Measurements from ENCODE around the gene CCNYL1. TPM values are rescaled to one million over a fixed set of nuclear protein-coding genes. Genes with fewer than 3 reads are reported as not detected.
"Not testable (repeated sequence)": the region's sequence is repeated elsewhere in the genome, so short reads cannot be mapped to it uniquely, and the experiment has no call there.

Gene CCNYL1
- total and polyA plus RNA-seq, 12 donors: 3.6 to 16.1 (median 9.1) TPM

- no peak overlapping the region for H3K4me3 ChIP-seq
- no peak for ATAC-seq
- no peak overlapping the region for H3K27ac ChIP-seq
- TF ChIP-seq, protein P1, sequence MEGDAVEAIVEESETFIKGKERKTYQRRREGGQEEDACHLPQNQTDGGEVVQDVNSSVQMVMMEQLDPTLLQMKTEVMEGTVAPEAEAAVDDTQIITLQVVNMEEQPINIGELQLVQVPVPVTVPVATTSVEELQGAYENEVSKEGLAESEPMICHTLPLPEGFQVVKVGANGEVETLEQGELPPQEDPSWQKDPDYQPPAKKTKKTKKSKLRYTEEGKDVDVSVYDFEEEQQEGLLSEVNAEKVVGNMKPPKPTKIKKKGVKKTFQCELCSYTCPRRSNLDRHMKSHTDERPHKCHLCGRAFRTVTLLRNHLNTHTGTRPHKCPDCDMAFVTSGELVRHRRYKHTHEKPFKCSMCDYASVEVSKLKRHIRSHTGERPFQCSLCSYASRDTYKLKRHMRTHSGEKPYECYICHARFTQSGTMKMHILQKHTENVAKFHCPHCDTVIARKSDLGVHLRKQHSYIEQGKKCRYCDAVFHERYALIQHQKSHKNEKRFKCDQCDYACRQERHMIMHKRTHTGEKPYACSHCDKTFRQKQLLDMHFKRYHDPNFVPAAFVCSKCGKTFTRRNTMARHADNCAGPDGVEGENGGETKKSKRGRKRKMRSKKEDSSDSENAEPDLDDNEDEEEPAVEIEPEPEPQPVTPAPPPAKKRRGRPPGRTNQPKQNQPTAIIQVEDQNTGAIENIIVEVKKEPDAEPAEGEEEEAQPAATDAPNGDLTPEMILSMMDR (IDR thresholded peaks at IDR 0.05): no peak
- no peaks in the 10 kb centered on the region for H3K27me3 ChIP-seq
- WGBS, 2 donors: 90 to 93% methylated on average over 2 of the region's 2 CpGs
- H3K4me1 ChIP-seq: no peaks in the 10 kb centered on the region
- H3K36me3 ChIP-seq: peaks cover 0 to 86% (median 2%) of the 10 kb centered on the region in 9 donors
- no peak for DNase-seq
- H3K9me3 ChIP-seq: no peaks in the 10 kb centered on the region
- intact Hi-C loops (cut with DNase I): no loop called here
Measured at GRCh38 chr2:207750876-207751275, 39.4 kb downstream of the CCNYL1 start.

DNA sequence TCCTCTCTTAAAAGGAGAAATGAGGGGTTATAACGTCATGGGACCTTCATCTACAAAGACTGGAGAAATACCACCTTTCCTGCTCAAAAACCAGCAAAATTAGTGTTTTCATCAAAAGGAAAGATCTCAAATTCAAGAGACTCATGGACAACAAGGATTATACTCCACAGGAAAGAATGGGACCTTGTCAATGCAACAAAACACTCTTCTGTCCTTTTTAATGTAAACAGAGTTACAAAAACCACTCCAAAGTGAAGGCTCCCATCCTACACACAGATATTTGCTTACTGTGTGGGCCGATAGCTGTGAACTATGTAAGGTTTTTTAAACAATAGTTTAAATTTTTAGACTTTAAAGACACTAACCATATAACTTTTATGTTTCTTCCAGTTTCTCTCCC lies 42.2 kb downstream of the CCNYL1 start:
- intact Hi-C loops (cut with DNase I); ATAC-seq; H3K4me3 ChIP-seq; DNase-seq; H3K27me3 ChIP-seq; H3K27ac ChIP-seq; H3K4me1 ChIP-seq; H3K9me3 ChIP-seq: not testable (repeated sequence)
- H3K36me3 ChIP-seq: peaks cover 0 to 64% (median 2%) of the 10 kb centered on the region in 9 donors
- WGBS, 2 donors: 94 to 100% methylated on average over 2 of the region's 2 CpGs

GRCh38 chr2:207754498-207755383 lies 43.3 kb downstream of the CCNYL1 start:
- DNase-seq: no peak
- intact Hi-C loops (cut with DNase I): no loop called here
- Histone ChIP-seq H3K27ac (no peak overlapping the region), H3K36me3 (peaks cover 0 to 55% (median 2%) of the 10 kb centered on the region in 9 donors), H3K4me3 (no peak overlapping the region), H3K27me3 (no peaks in the 10 kb centered on the region), H3K9me3 (no peaks in the 10 kb centered on the region), H3K4me1 (no peaks in the 10 kb centered on the region)
- TF ChIP-seq, protein P1 (IDR thresholded peaks at IDR 0.05): no peak
- no peak for ATAC-seq
- WGBS, 2 donors: 97 to 99% methylated on average over 6 of the region's 6 CpGs

DNA sequence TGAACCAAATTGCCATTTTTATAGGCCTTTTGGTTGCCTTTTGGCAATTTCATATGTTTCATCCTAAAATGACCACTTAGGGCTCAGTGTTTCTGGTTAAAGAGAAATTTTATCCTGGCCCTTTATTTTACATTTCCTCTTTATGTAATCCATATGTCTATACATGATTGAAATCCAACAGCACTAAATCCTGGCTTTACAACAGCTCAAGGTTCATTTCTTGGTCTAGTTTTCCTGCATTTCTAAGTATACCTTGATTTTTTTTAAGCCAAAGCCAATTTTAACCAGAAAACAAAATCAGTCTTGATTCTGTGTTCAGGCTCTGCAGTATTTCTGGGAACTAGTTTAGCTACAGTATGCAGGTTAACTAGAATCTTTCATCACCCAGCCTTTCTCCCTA lies 46.6 kb downstream of the CCNYL1 start:
- Histone ChIP-seq H3K27ac (no peak overlapping the region), H3K4me1 (peaks cover 0 to under 1% (median 0%) of the 10 kb centered on the region in 9 donors), H3K36me3 (peaks cover 0 to 48% (median 0%) of the 10 kb centered on the region in 9 donors), H3K9me3 (no peaks in the 10 kb centered on the region), H3K4me3 (no peak overlapping the region), H3K27me3 (no peaks in the 10 kb centered on the region)
- DNase-seq: no peak
- ATAC-seq: no peak
- TF ChIP-seq, protein P1 (IDR thresholded peaks at IDR 0.05): no peak
- intact Hi-C loops (cut with DNase I): no loop called here

DNA sequence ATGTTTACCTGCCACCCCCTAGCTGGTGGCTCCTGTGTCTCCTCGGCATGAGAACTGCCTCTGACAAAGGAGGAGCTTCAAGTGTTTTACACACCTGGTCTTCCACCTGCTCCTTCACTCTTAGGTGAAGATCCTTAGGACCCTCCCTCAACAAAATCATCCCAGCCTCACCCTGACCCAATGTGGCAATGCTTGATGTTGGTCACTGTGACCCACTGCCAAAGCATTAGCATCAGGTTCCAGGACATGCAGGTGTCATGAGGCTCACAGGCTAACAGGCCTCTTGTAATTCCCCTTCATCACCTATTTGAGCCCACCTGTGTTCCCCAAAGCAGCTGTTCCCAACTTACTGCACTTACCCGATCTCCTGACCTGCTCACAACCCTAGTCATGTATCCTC lies 48.5 kb downstream of the CCNYL1 start:
- no peak for ATAC-seq
- TF ChIP-seq, protein P1 (IDR thresholded peaks at IDR 0.05): no peak
- no peak overlapping the region for H3K4me3 ChIP-seq
- WGBS, 2 donors: 96 to 97% methylated on average over 2 of the region's 2 CpGs
- no peaks in the 10 kb centered on the region for H3K9me3 ChIP-seq
- DNase-seq: no peak
- H3K4me1 ChIP-seq: peaks cover 0 to 17% (median 4%) of the 10 kb centered on the region in 9 donors
- no peaks in the 10 kb centered on the region for H3K27me3 ChIP-seq
- no peak overlapping the region for H3K27ac ChIP-seq
- intact Hi-C loops (cut with DNase I): loop anchor here in 1 of 10 donors (10.0 kb wide), 1 partner anchor 215 kb away; no protein-coding TSS in a partner anchor
- H3K36me3 ChIP-seq: peaks cover 0 to 48% (median 0%) of the 10 kb centered on the region in 9 donors
